Kidney epithelial cell (primary cell): ENCODE measurements around the gene SEMA4B. TPM values are rescaled to one million over a fixed set of nuclear protein-coding genes. Genes with fewer than 3 reads are reported as not detected.

ENCODE experiments used
- DNase-seq: peaks from one replicate; pipeline ENCODE4 v3.0.0-alpha.2; 2010; ENCODE audit warnings: low read depth
- H3K27me3 ChIP-seq: 2 replicates; pipeline ENCODE4 v1.6.0; 2011; ENCODE audit warnings: low read length; ENCODE audit not compliant: control insufficient read depth, insufficient read depth
- H3K36me3 ChIP-seq: 2 replicates; pipeline ENCODE4 v1.5.1; 2011; ENCODE audit warnings: low read length; ENCODE audit not compliant: control insufficient read depth, insufficient read depth
- H3K4me3 ChIP-seq: 2 replicates; pipeline ENCODE4 v1.5.1; 2011; ENCODE audit warnings: low read depth, mild to moderate bottlenecking, control low read depth, low read length
- CTCF ChIP-seq: IDR thresholded peaks from 2 replicates; pipeline ENCODE4 v1.5.1; 2011; ENCODE audit warnings: mild to moderate bottlenecking, moderate library complexity, low read length, control low read depth, inconsistent platforms; ENCODE audit not compliant: insufficient read depth, poor library complexity, severe bottlenecking
- total RNA-seq: library from RNA; depleted of rRNA; stranded (reverse); fragments of >200 nt; gene quantifications from 2 replicates; pipeline ENCODE4 v1.2.3, GENCODE V29; 2015

SEMA4B gene
- total RNA-seq, 1 donor from 2014 or later, result 44.2 TPM

- Histone ChIP-seq H3K27me3 (no peaks in the 10 kb centered on the region), H3K4me3 (no peak overlapping the region), H3K36me3 (peaks cover 4% of the 10 kb centered on the region)
- DNase-seq, result no peak
- TF ChIP-seq CTCF, result no peak
These were observed 30.2 kb downstream of the SEMA4B start for GRCh38 chr15:90231028-90232017.

GRCh38 chr15:90232196-90232595, 31.1 kb downstream of the SEMA4B start:
- no peaks in the 10 kb centered on the region for H3K27me3 ChIP-seq
- peak overlapping the region; percentile 75 for H3K4me3 ChIP-seq
- no peak for DNase-seq
- H3K36me3 ChIP-seq, result peaks cover 4% of the 10 kb centered on the region
- no peak for TF ChIP-seq CTCF

GRCh38 chr15:90232941-90233386, 31.8 kb downstream of the SEMA4B start:
- peaks cover 3% of the 10 kb centered on the region for H3K36me3 ChIP-seq
- no peaks in the 10 kb centered on the region for H3K27me3 ChIP-seq
- TF ChIP-seq CTCF, result peak; percentile 41
- no peak for DNase-seq
- peak overlapping the region; percentile 75 for H3K4me3 ChIP-seq

- peaks cover 3% of the 10 kb centered on the region for H3K36me3 ChIP-seq
- H3K4me3 ChIP-seq, result peak within 1 kb of the TSS; percentile 75
- no peak for TF ChIP-seq CTCF
- DNase-seq, result peak; percentile 81
- H3K27me3 ChIP-seq, result no peaks in the 10 kb centered on the region
These were observed 32.4 kb downstream of the SEMA4B start, which contains the start of gene CIB1 for GRCh38 chr15:90233387-90234095. CIB1 (minus strand) TSS chr15:90233941; CDS start chr15:90233885, 56 bp downstream.

- H3K4me3 ChIP-seq, result peak within 1 kb of the TSS; percentile 75
- H3K36me3 ChIP-seq, result peaks cover 3% of the 10 kb centered on the region
- no peak for TF ChIP-seq CTCF
- DNase-seq, result no peak
- no peaks in the 10 kb centered on the region for H3K27me3 ChIP-seq
These were observed 33.2 kb downstream of the SEMA4B start, which contains the start of gene GDPGP1 for GRCh38 chr15:90234096-90234988. GDPGP1 (plus strand) TSS chr15:90234209; CDS start chr15:90240909, 6,700 bp downstream.
